HG03571 (cell line): ENCODE results near the gene MGAT4C.

Source experiments
- ATAC-seq: cut with Tn5 transposase; IDR thresholded peaks from one replicate; pipeline ENCODE4 v1.9.1; 2021; ENCODE audit not compliant: unreplicated experiment

Gene MGAT4C

GRCh38 chr12:85985996-85986395 is 270.2 kb downstream of the MGAT4C start:
- ATAC-seq: no peak

- ATAC-seq: no peak
Observed at GRCh38 chr12:85983601-85984000, 272.6 kb downstream of the MGAT4C start.

DNA sequence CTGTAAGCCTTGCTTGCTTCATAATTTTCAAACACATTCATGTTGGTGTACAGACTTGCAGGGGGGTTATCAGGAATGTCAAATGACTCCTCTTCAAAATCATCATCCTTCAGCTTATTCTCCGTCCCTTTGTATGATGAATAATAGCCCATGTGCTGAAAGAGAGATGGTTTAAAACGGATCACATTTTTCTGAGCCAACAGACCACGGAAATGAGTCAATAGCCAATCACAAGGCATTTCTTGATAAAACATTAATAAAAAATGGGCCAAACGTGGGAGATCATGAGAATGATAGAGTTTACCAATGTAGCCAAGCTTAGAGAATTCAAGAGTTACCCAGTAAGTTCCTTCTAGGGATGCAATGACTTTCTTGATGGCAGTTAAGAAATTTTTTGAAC is 276.6 kb downstream of the MGAT4C start:
- no peak for ATAC-seq

DNA sequence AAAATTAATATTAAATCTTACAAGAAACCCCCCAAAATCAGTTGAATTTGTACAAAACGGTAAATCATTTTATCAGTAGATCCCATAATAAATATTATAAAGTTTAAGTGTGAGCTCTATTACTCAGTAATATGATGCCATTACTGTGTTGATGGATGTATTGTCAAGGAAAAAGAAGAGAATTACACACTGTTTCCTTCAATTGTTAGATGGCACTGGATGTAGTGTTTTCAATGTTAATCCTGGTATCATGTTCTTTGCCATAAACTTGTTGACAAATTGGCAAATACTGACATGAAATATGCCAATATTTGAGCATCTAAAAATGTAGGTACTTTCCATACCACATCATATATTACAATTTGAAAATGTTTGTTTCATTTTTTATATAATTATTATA is 280.5 kb downstream of the MGAT4C start:
- ATAC-seq: no peak

GRCh38 chr12:85971800-85972199 is 284.4 kb downstream of the MGAT4C start:
- ATAC-seq: no peak

GRCh38 chr12:85968606-85969005 is 287.6 kb downstream of the MGAT4C start:
- no peak for ATAC-seq

- no peak for ATAC-seq
Observed at GRCh38 chr12:85963326-85963725, 292.9 kb downstream of the MGAT4C start.

DNA sequence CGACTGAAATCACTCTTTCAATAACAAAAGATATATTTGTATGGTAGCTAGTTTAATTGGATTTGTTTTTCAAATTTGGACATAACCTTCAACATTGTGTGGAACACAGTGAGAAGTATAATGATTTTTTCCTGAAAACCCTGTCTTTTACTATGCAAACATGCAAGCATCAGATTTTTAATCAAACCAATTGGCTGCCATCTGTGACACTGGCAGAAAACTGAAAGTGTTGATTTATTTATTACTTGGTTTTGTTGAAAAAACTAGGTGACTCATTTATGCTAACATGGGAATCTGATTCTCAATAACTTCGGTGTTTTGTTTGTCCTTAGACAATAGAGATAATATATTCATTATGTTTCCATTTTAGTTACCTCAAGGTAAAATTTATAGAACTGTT is 300.1 kb downstream of the MGAT4C start:
- ATAC-seq: no peak

DNA sequence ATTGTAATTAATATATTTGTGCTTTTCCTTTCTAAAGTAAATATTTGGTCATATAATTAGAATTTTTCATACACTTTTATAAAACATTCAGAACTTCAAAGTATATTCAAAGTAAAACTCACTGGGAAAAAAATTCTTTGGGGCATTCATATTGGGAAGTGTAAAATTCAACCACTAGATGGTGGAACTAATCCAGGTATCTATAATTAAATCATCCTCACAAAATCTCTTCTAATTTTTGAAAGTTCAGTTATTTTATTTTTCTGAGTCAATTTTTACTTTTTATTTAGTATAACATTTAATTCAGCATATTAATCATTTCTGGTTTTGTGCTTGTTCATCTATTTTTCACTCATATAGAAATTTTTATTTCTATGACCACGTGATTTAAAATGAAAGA is 301.1 kb downstream of the MGAT4C start:
- no peak for ATAC-seq

DNA sequence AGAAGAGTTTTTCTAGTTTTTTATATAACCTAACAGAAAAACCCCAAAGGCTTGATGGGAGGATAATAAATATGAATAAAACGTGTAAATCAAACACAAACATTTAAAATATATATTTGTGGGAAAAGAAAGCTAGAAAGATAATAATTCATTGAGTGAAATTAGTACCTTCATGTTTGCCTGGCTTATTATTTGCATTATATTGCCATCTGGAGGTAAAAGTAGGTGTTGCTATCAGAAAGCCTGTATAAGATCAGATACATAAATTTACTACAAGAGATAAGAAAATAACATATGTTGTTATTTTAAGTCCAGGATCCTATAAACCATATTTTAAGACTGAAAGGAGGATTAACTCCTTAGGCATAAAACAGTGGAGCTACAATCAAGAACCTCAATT is 304.4 kb downstream of the MGAT4C start:
- no peak for ATAC-seq

DNA sequence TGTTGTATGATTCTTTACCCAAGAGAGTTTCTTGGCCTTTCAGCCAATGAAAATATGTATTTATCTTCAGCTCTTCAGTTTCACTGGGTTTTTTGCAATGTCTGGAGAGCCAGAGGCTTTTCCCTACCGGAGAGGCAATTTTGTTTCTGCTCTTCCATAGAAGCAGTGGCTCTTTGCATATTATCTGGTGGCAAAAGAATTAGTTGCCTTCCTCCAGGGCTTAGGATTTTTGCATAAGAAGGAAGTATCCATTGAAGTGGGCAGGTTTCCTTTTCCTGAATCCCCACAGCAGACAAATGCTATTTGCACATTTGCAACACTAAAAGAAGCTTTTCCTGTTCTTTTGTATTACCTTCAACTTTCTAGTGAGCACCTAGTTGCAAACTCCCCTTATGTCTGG is 306.9 kb downstream of the MGAT4C start:
- no peak for ATAC-seq

GRCh38 chr12:85948340-85948739 is 307.9 kb downstream of the MGAT4C start:
- no peak for ATAC-seq

GRCh38 chr12:85947286-85947685 is 308.9 kb downstream of the MGAT4C start:
- no peak for ATAC-seq

DNA sequence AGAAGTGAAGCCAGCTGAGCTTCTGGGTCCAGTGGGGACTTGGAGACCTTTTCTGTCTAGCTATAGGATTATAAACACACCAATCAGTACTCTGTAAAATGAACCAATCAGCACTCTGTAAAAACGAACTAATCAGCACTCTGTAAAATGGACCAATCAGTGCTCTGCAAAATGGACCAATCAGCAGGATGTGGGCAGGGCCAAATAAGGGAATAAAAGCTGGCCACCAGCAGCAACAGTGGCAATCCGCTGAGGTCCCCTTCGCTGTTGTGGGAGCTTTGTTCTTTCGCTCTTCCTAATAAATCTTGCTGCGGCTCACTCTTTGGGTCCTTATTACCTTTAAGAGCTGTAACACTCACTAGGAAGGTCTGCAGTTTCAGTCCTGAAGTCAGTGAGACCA is 309.8 kb downstream of the MGAT4C start:
- no peak for ATAC-seq

- ATAC-seq: no peak
Observed at GRCh38 chr12:85927166-85927565, 329.0 kb downstream of the MGAT4C start.

GRCh38 chr12:85923767-85924331 is 332.3 kb downstream of the MGAT4C start:
- no peak for ATAC-seq

DNA sequence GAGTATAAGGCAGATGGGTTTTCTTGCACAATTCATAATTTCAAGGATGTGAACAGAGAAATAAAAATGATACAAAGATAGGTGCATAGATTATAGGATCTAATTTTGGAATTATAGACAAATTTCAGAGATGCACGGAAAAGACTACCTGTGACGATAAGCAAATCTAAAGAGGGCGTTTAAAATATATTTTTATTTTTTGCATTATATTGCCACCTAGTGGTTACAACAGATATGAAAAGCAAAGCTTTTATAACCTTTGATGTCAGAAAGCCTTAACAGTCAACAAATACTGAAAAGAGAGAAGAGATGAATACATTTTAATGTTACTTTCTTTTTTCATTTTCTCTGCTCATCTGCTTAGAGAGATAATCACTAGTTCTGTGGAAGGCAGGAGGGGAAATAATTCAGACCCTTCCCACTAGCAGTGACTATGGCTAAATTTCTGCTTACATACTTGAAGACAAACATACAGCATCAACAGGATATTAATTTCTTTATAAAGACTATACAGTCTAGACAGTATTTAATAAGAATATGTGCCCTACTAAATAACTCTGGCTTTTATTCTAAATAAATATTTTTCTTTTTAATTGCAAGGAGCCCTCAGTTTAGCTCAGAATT is 335.8 kb downstream of the MGAT4C start:
- ATAC-seq: no peak
